Activated T-cell treated with anti-CD3 and anti-CD28 coated beads for 1 hour (primary cell): Measurements from ENCODE around the gene ZBTB6.
A peak's percentile ranks its signal among the peaks of the same experiment; 100 is the strongest.

Experiments used
- DNase-seq: peaks from one replicate; pipeline ENCODE4 v3.0.0-alpha.2; 2020; ENCODE audit warnings: low read depth

Gene ZBTB6, protein sequence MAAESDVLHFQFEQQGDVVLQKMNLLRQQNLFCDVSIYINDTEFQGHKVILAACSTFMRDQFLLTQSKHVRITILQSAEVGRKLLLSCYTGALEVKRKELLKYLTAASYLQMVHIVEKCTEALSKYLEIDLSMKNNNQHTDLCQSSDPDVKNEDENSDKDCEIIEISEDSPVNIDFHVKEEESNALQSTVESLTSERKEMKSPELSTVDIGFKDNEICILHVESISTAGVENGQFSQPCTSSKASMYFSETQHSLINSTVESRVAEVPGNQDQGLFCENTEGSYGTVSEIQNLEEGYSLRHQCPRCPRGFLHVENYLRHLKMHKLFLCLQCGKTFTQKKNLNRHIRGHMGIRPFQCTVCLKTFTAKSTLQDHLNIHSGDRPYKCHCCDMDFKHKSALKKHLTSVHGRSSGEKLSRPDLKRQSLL

DNA sequence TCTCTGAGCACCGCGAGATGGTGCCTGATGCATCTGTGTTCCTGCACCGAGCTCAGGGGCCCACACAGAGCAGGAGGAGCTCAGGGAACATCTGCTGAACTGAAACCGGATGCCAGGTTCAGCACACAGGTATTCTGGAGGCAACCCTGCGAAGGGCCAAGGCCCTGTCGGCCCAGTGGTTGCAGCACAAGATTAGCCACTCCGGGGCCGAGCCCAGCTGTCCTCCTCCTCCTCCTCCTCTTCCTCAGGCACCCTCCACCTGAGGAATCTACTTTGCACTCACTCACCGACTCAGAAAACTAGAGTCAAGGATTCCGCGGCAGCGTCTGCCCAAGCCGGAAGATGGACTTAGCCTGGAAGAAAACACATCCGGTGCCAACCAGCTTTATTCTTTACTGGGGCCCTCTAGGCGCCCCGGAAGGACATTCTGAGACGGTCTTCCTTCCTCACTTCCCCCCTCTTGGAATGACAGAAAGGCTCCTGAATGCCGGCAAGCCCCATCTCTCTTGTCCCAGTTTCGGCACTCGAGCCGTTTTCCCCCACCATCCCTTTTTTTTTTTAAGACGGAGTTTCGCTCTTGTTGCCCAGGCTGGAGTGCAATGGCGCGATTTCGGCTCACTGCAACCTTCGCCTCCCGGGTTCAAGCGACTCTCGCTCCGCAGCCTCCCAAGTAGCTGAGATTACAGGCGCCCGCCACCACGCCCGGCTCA is at the start of gene ZBTB6:
ZBTB6 (minus strand) TSS at position 360 of the 710 bp plus-strand sequence. CDS start 1,251 bp downstream, outside the sequence.
- peak; percentile 38 for DNase-seq

DNA sequence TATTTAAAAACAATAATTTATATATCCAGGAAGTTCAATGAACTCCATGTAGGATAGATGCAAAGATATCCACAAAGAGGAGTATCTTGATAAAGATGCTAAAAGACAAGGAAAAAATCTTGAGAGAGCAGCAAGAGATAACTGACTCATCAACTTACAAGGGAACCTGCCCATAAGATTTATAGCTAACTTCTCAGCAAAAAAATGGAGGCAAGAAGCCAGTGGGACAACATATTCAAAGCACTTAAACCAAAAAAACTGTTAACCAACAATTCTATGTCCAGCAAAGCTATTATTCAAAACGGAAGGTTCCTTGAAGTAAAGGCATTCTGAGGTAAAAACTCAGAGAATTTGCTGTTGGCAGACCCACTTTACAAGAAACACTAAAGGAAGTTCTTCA is 48.0 kb upstream of the ZBTB6 start:
- DNase-seq: no peak

DNA sequence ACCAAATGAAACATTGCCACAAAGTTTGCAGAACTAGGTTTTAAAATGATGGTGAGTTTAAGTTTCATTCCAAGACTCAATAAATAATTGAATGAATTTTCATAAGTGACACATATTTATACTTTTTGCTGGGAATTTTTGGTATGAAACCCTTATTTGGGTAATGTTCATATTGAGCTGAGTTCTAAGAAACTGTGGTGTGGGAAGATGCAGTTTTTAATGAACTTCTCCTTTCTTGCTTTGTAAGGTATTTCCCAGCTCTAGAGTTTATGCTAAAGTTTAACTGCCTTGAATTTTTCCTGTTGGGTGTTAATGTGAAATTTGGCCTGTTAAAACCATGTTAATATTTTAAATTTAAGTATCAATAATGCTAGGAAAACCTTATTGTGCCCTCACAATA is 42.8 kb upstream of the ZBTB6 start:
- no peak for DNase-seq

DNA sequence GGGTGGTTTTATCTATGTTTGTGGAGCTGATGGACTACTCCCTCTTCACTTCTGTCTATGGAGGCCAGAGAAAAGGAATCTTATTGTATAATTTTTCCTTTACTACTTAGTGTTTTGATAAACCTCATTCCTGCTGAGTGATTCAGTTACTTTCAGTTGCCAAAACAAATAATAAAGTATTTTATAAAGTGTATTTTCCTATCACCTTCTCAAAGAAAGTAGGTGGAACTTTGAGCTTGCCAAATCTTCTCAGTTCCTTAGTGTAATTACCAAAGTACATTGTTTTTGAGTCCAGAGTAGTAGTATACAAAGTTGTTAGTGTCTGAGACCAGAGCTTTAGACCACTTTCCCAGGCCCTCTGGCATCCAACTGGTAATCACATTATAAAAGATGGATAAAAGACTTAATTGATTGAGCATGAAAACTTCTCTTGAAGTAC is 41.1 kb upstream of the ZBTB6 start:
- DNase-seq: no peak

DNA sequence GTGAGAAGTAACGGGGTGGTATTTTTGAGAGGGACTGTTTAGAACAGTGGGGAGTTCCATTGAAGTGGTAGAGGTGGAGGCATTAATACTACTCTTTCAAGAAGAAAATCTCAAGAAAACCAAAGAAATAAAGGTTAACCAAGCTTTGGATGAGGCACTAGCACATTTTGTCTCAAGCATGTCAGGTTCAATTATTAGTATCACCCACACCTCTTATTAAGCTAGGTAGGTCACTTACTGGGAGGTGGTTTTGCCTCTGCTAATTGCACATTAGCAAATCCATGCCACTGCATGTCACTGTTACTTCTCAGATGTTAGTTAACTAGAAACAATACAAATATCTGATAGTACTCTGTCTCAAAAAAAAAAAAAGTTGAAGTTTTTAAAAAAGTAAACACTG is 37.9 kb upstream of the ZBTB6 start:
- no peak for DNase-seq

DNA sequence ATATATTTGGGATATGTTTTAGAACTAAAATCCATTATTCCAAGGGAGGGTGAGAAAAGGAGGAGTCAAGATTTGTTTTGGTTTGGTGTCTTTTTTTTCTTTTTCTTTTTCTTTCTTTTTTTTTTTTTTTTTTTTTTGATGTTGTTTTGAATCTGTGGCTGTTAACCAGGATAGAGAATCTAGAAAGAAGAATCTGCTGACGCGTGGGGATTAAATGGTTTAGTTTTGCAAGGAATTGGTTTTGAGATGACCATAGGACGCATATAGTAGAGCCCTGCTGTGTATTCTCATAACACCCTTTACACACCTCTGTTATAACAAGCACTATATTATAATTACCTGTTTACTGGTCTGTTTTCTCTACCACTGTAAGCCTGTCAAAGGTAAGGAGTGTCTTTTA is 37.1 kb upstream of the ZBTB6 start:
- no peak for DNase-seq

DNA sequence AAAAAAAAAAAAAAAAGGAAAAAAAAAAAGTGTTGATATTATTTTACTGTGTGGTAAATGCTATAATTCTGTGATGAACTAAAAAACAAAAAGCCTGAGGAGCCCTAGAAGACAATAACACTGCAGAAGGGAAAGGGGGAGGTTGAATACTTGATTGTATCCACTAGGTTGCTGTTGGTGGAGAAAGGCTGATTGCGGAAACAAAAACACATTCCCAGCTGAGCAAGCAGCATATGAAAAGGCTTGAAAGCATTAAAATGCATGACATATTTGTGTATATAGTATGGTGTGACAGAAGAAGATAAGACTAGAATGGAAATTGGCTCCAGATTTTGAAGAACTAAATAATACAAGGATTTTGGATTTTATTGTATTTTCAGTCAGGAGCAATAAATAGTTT is 36.6 kb upstream of the ZBTB6 start:
- no peak for DNase-seq

DNA sequence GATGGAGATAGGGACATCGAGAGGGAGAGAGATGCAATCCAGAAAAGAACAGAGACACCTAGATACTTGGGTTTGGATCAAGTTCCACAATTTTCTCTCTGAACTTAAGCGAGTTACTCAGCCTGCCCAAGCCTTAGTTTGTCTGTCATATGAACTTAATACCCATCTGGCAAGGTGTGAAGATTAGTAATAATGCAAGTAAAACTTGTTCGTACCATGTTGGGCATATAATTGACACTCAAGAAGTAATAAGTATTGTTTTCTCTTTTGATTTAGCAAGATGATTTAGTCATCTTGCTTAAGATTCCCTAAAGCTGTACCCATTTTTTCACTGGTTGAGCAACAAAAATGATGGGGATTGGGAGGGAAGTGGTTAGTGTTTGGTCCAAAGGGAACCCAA is 35.2 kb upstream of the ZBTB6 start:
- DNase-seq: no peak

DNA sequence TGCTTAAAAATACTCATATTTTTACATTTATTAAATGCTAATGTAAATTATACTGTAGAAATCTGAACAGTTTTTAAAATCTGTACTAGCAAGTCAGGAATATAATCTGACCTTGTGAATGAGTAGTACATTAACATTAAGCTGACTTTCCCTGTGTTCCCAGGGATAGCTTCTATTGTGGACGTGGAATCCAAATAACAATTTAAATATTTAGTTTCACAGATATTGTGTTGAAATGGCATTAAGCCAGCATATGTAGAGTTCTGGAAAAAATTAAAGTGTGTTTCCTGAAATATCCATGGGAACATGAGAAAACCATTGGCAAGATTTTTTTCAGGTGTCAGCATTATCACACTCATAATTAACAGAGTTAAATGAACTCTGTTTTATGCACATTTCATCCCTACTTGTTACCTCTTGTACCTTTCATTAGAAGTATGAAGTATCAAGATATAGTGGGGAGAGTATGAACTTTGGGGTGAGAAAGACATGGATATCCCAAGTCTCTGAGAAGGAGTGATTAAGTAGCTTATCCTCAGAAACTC is 33.4 kb upstream of the ZBTB6 start:
- no peak for DNase-seq

DNA sequence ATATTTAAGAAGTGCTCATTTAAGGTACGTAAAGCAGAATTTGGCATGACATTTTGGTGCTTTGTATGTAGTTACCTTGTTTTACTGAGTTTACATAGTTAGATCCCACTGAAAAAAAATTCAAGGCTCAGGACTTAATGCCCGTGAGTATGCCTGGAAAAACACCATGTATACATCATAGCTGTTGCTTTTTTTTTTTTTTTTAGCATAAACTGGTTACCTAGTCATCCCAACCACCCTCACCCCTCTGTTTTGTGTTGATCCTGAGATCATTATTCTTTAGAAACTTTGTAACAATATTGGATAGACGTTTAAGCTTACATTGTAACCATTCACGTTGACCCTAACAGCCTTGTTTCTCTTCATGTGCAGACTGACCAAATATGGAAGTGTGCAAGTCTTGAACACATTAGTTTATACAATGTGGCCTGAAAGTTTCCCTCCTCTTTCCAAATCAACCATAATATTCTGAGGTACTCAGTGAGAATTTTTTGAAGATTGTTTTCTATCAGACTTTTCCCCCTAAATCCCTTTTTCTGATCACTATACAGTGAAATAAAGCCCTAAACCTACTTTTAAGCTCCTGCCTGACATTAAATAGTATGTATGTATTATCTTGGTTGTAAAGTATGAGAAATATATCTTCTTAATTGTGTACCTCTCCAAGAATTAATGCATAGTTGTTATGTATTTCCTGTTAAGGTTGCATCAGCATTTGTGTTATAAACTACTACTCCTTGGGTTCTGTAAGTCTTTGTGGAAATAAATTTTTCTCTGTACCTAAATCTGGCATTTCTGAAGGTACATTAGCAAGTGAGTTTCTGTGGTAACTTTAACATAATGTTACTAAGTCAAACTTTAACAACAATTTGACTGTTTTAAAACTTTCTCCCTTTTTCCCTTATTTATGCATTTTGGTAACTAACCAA is 32.1 kb upstream of the ZBTB6 start:
- no peak for DNase-seq

DNA sequence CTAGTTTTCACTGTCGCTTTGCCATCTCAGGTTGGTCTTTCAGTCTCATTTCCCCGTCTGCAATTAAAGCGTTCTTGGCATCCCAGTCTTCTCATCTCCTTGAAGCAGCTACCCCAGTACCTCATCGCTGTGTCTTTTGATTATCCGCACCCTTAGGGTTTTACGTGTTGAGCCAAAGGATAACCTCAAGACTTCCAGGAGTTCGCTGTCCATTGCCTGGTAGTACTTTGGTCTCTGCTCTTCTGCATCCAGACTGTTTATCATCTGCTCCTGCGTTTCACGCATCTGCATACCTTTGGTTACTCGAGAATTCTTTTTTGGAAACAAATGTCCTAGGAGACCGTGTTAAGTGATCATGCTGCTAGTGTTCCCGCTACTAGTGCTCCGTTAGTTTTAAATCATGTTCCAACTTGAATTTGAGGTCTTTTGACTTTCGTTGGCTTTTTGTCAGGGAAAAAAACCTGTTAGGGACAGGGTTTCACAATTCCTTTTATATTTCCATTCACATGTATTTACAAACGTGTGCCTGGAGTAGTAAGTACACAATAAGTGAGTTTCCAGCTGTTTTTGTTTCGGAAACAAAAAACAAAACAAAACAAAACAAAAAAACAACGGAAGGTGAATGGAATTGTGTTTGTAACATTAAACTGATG is 28.6 kb upstream of the ZBTB6 start:
- no peak for DNase-seq

DNA sequence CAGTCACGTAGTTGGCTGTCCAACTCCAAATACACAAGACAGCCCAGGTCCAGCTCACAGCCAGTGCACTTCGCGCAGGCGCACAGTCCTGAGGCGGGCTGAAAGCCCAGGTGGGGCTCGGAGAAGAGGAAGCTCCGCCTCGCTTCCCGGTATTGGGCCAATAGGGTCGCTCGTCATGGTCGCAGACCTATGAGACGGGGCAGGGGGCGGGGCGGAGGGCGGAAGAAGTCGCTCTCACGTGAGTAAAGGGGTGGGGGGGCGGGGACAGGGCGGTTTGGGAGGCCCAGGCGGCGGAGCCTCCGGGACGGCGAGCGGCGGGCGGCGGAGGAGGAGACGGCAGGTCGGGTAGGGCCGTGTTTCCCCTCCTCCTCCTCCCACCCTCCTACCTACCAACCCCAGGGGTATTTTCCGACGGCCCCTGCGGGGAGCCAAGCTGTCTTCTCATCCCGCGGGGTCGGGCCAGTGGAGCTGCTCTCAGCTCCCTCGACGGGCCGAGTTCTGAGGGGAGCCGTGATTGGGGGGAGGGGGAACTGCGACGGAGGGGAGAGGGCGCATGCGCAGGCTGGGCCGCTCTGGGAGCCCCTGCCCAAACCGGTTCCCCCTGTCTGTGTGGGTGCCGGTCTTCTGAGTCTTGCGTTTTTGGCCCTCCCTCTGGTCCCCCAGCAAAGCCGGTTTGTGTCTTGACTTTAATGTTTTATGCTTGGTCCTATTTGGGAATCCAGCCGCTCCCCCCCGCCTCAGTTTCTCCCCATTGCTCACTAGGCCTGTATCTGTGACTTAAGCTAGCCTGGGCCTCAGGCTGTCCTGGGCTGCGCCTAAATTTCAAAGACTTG is 27.8 kb upstream of the ZBTB6 start, which contains the start of gene RABGAP1:
RABGAP1 (plus strand) TSS at position 272 of the 833 bp plus-strand sequence. CDS start 16,040 bp downstream, outside the sequence.
- peak; percentile 99 for DNase-seq

DNA sequence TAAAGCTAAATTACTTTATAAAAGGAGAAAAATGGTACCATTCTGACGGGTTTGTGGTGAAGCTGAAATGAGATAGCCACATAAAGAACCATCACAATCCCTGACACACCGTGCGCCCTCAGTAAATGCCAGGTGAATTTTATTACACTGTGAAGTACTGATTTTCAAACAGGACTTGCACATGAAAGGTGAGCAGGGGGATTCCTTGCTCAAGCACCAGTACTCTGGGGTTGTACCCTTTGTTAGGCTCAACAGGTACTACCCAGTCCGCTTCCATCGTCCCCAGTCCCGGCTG is 27.3 kb upstream of the ZBTB6 start:
- no peak for DNase-seq

DNA sequence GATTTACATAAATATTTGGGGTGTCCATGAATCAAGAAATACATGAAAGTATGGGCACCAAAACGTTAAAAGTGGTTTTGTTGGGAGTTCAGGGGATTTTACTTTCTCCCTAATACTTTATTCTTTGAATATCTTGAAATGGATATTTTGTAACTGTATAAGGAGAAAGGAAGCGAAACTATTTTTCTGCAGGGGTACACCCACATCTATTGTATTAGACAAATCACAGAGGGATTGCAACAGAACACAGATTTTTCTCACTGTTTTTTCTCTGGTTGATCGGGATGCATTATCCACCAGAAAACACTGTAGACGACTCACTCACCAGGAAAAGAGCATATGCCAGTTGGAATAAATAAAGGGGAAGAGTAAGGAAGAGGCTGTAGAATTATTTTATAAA is 26.5 kb upstream of the ZBTB6 start:
- no peak for DNase-seq

DNA sequence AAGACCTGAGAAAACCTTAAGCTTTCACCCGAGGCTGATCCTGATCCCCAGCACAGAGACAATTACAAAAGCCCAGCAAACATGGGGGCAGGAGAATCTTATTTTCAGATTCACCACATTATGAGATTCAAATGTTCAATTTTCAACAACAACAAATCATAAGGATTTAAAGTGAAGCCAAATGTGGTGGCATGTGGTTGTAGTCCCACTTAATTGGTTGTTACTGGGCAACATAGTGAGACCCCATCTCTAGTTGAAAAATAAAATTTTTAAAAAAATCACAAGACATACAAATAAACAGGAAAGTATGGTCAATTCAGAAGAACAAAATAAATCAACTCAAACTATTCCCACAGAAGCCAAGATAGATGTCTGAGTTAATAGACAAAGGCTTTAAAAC is 23.8 kb upstream of the ZBTB6 start:
- no peak for DNase-seq

DNA sequence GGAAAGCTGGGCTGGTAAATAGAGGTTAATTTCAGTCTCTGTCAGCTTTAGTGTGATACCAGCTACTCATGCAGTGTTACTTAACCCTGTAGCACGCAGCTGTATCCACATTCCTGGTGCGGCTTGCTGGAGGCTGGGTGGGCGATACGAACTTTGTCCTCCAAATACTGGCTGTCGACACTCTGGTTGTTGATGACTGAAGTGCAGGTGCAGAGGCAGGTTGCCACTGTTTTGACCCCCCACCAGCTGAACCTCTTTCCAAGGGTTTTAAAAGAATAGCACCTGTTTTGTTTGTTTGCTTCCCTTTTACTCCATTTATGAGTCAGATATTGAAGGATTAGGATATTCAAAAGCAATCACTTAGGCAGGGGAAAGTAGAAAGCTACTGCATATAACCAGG is 23.3 kb upstream of the ZBTB6 start:
- DNase-seq: no peak

DNA sequence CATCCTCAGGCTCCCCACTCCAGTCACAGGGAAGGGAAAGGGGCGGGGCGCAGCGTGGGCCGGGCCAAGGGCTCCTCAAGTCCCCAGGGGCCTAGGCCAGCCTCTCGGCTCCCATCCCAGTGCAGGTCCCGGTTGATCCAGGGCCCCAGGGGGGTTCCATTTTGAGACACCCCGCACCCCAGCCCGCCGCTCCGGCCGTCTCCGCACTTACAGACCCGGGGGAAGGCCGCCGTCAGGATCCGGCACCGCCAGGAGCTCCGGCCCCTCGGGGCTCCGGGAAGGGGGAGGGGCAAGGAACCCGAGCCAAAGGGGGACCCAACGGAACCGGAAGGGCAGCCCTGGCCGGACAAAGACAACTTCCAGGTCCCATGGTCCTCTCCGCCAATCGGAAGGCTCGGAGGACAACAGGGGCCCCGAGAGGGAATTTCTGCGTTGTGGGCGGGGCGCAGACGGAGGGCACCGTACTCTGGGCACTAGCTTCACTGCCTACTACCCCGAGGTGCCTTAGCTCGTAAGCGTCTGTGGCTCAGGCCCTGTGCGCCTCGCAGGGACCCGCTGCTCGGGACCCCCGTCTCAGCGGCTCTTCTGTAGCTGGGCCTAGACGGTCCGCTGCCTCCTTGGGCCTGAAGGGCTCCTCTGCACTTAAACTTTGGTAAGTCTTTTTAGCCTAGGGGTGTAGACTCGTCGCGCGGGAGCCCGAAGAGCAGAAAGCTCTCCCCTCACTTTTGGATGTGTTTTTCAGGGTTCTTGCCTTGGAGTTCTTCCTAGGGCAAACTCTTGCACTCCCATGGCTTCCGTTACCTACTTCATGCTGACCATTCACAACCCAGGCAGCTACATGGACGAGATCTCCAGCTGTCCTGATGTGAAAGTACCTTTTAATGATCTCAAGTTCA is 18.4 kb upstream of the ZBTB6 start, which contains the start of gene ZBTB26:
ZBTB26 (minus strand) TSS at position 287 of the 896 bp plus-strand sequence. CDS start 11,578 bp downstream, outside the sequence.
- peak; percentile 80 for DNase-seq

DNA sequence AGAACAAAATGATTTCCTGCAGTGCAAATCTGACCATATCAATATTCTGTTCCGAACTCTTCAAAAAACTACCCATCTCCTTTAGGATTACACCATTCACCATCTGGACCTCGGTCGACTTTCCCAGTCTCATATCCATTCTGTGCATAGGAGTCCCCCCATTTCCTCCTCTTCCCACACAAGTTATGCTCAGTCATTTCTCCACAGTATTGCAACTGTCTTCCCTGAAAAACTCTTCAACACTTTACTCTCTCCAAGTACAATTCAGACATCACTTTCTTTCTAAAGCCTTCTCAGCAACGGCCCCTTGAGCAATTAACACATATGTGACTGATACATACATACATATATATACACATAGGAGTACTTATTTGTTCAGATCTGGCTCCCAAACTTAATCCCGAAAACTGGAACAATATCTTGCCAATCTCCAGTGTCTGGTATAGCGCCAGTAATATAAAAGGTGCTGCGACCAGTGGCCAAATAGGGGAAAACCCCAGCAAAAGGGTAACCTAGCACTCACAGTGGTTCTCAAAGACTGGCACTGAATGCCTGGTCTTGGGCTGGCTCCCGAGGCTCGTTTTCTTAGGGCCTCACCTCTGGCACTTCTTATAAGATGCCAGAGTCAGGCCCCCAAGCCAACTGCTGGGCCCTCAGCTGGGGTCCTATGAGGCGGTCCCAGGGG is 17.6 kb upstream of the ZBTB6 start:
- DNase-seq: peak; percentile 9
